Activated CD4-positive, alpha-beta T cell treated with anti-CD3 and anti-CD28 coated beads for 1 hour (primary cell): ENCODE results near the gene TSPEAR.

ENCODE experiments used
- DNase-seq: peaks from one replicate; pipeline ENCODE4 v3.0.0-alpha.2; 2020

TSPEAR gene

GRCh38 chr21:44718571-44718970 is 7.2 kb upstream of the TSPEAR start:
- no peak for DNase-seq

GRCh38 chr21:44718093-44718492 is 6.7 kb upstream of the TSPEAR start:
- no peak for DNase-seq

GRCh38 chr21:44716984-44717383 is 5.6 kb upstream of the TSPEAR start:
- no peak for DNase-seq

GRCh38 chr21:44714905-44715304 is 3.5 kb upstream of the TSPEAR start:
- no peak for DNase-seq

- DNase-seq: no peak
Observed at GRCh38 chr21:44713846-44714245, 2.5 kb upstream of the TSPEAR start.

- no peak for DNase-seq
Observed at GRCh38 chr21:44713130-44713529, 1.8 kb upstream of the TSPEAR start.

GRCh38 chr21:44712203-44713028 is 1.0 kb upstream of the TSPEAR start:
- no peak for DNase-seq

GRCh38 chr21:44710756-44711326 is 531 bp downstream of the TSPEAR start:
- DNase-seq: no peak

- DNase-seq: no peak
Observed at GRCh38 chr21:44710294-44710665, 1.1 kb downstream of the TSPEAR start.

- DNase-seq: no peak
Observed at GRCh38 chr21:44709426-44710293, 1.7 kb downstream of the TSPEAR start.

- no peak for DNase-seq
Observed at GRCh38 chr21:44708866-44709425, 2.4 kb downstream of the TSPEAR start.

GRCh38 chr21:44708213-44708865 is 3.0 kb downstream of the TSPEAR start:
- no peak for DNase-seq

GRCh38 chr21:44706706-44707581 is 4.4 kb downstream of the TSPEAR start:
- no peak for DNase-seq

GRCh38 chr21:44706026-44706705 is 5.2 kb downstream of the TSPEAR start:
- DNase-seq: no peak

- DNase-seq: no peak
Observed at GRCh38 chr21:44704636-44705001, 6.8 kb downstream of the TSPEAR start.

GRCh38 chr21:44703731-44704635 is 7.4 kb downstream of the TSPEAR start:
- no peak for DNase-seq

GRCh38 chr21:44702973-44703730 is 8.2 kb downstream of the TSPEAR start:
- DNase-seq: no peak

GRCh38 chr21:44702111-44702972 is 9.0 kb downstream of the TSPEAR start:
- DNase-seq: no peak
